SIG-M5 treated with dmso at 0.1 percent for 504 hours (cell line): ENCODE data around the gene GALNT17.
A peak's percentile ranks its signal among the peaks of the same experiment; 100 is the strongest.
"Not testable (repeated sequence)": the region's sequence is repeated elsewhere in the genome, so short reads cannot be mapped to it uniquely, and the experiment has no call there.

Source experiments
- DNase-seq: peaks from one replicate; lab custom pipeline; 2025; ENCODE audit not compliant: unreplicated experiment; lab: John Stamatoyannopoulos, UW

The GALNT17 gene

GRCh38 chr7:71721742-71722141 is 589.8 kb downstream of the GALNT17 start:
- no peak for DNase-seq

DNA sequence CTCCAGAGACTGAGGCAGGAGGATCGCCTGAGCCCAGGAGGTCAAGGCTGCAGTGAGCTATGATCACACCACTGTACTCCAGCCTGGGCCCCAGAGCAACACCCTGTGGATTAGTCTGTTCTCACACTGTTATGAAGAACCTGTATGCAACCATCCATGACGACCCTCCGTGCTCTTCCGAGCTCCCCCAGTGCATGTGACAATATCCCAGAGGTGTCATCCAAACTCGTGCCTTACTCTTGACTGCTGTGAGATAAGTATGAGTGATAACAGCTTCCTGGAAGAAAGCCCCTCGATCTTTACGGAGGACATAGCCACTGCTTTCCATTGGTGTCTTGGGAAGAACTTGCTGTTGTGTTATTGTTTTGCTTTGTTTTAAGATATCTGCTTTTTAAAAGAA is 591.9 kb downstream of the GALNT17 start:
- DNase-seq = no peak

- no peak for DNase-seq
Measured at GRCh38 chr7:71727347-71727746, 595.4 kb downstream of the GALNT17 start.

- no peak for DNase-seq
Measured at GRCh38 chr7:71731740-71732139, 599.8 kb downstream of the GALNT17 start.

DNA sequence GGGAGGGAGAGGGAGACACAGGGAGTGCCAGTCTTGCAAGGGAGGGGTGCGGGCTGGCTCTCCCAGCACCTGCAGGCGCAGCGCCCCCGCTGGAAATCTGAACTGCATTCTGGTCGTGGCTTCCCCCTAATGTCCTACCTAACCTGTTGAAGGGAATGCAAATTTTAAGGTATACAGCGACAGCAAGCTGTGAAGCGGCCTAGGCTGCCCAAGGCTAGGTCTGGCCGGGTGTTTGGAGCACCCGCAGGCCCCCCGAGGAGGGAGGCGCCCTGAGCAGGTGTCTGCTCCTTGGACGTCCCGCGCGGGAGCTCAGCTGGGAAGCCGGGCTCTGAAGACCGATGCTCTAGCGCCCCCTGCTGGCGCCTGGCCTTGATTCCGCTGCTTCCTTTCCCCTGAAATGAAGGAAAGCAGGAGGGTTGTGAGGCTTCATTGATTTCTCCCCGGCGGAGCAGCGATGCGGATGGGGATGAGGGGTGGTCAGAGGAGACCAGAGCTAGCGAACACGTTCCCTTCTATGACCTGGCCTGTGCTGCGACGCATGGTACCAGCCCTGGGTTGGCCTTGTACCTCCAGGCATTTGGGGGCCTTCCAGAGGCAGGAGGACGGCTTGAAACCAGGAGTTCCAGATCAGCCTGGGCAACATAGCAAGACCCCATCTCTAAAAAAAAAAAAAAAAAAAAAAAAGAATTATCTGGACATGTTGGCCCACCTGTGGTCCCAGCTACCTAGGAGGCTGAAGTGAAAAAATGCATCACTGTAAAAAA is 601.3 kb downstream of the GALNT17 start:
- DNase-seq = peak; percentile 52

DNA sequence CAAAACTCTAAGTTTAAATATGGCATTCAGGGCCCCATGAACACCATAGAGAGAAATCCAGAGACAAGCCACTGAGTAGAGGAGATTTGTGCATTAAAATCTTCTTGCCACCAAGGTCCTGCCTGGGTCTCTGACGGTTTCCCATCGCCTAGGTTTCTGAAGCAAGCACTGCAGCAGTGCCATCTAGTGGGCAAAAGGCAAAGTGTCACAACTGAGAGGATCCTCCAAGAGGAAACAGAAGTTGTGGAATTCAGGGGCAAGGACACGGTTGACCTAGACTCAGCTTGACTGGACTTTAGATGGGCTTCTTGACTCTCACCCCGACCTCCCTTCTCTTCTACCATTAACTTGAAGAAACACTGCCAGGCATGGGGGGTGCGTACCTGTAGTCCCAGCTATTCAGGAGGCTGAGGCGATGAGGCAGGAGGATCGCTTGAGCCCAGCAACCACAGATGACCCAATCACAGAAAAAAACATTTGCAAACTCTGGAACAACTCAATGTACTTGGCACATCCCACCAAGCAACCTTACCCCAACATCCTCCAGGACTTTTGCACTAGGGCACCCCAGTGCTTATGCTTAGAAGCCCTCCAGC is 604.1 kb downstream of the GALNT17 start:
- peak; percentile 32 for DNase-seq

DNA sequence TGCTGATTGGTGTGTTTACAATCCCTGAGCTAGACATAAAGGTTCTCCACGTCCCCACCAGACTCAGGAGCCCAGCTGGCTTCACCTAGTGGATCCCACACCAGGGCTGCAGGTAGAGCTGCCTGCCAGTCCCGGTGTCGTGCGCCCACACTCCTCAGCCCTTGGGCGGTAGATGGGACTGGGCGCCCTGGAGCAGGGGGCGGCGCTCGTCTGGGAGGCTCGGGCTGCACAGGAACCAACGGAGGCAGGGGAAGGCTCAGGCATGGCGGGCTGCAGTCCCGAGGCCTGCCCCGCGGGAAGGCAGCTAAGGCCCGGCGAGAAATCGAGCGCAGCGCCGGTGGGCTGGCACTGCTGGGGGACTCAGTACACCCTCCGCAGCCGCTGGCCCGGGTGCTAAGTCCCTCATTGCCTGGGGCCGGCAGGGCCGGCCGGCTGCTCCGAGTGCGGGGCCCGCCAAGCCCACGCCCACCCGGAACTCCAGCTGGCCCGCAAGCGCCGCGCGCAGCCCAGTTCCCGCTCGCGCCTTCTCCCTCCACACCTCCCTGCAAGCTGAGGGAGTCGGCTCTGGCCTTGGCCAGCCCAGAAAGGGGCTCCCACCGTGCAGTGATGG is 606.1 kb downstream of the GALNT17 start:
- not testable (repeated sequence) for DNase-seq

- DNase-seq = no peak
Measured at GRCh38 chr7:71739520-71740173, 607.7 kb downstream of the GALNT17 start.

DNA sequence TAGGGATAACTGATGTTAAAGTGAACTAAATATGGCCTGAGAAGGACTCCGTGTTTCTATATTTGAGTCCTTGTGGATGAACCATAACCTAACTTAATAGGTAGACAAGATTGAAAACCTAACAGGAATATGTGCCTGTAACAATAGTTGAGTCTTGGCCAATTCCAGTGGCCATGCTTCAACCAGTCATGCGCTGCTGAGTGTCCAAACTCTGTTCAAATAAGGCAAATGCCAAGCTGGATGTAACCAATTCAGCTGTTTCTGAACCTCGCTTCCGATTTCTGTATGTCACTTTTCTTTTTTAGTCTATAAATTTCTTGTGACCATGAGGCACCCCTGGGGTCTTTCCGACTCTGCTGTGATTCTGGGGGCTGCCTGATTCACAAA is 608.2 kb downstream of the GALNT17 start:
- no peak for DNase-seq

- no peak for DNase-seq
Measured at GRCh38 chr7:71746006-71746405, 614.1 kb downstream of the GALNT17 start.

DNA sequence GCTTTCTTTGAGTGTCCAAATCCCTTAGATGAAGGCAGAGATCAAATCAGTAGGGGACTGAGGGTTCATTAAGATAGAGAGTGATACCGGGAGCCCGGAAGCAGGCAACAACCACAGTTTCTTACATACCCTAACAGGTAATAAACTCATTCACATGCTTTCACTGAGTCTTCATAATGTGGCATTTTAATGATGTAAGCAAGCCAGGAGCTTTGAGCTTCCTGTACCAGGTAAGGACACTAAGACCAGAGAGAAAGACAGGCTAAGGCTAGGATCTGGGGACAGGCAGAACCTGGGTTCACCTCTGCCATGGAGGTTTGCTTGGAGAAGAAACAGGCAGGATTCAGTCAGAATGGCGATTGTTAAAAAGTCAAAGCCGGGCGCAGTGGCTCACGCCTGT is 618.3 kb downstream of the GALNT17 start:
- DNase-seq = no peak

DNA sequence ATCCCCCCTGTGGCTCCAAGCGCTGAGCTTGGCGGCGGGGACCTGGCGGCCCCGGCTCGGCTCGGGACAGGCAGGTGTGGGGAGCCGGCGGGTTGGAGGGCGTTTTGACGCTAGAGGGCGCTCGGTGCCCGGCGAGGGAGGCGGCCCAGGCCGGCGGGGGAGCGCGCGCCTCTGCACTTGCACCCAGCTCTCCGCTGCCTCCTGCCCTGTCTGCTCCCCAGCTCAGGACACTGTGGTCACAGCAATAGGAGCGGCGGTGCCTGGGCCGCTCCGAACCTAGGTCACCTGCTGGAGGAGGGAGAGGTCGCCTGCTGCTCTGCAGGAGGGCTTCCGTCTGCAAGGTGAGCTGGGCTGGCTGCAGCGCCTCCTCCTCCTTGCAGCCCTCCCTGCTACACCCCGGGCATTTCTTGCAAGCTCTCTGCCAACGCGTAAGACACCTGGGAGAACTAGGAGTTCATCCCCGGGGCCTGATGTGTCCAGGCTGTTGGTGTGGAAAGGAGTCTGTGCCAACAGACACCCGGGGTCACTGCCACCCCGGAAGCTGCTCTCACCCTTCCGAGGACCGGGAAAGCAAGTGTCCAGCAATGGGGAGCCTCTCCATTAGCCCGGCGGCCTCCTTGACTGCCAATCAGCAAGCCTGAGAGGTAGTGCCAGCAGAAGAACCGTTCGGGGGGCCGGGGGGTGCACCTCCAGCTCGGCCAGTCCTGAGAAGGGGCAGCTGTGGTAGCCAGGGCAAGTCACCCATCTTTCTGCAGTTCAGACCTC is 620.4 kb downstream of the GALNT17 start:
- no peak for DNase-seq

GRCh38 chr7:71753236-71753635 is 621.3 kb downstream of the GALNT17 start:
- no peak for DNase-seq

GRCh38 chr7:71753956-71754664 is 622.2 kb downstream of the GALNT17 start:
- no peak for DNase-seq

DNA sequence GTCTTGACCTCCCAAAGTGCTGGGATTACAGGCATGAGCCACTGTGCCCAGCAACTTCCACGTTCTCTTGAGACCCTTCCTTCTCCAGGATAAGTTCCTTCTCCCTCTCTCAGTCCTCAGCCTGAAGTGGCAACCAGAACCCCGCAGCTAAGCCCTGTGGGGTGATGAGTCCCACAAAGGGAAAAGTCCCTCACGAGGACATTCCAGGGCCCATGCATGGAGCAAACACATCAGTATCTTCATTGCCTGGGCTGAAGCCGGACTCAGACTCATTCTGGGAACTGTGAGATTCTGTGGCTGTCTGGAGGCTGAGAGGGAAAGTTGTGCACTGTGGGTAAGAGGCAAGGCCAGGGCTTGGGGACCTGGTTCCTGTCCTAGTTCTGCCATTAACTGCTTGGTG is 622.9 kb downstream of the GALNT17 start:
- DNase-seq = no peak

- DNase-seq = no peak
Measured at GRCh38 chr7:71761336-71761735, 629.4 kb downstream of the GALNT17 start.
